Kasumi-1 (cell line): ENCODE data around the gene HPSE2.
"Not testable (repeated sequence)": the region's sequence is repeated elsewhere in the genome, so short reads cannot be mapped to it uniquely, and the experiment has no call there.

Source experiments
- DNase-seq, 2 experiments: peaks; one replicate each; lab custom pipeline; 2025; lab: John Stamatoyannopoulos, UW

HPSE2 gene

DNA sequence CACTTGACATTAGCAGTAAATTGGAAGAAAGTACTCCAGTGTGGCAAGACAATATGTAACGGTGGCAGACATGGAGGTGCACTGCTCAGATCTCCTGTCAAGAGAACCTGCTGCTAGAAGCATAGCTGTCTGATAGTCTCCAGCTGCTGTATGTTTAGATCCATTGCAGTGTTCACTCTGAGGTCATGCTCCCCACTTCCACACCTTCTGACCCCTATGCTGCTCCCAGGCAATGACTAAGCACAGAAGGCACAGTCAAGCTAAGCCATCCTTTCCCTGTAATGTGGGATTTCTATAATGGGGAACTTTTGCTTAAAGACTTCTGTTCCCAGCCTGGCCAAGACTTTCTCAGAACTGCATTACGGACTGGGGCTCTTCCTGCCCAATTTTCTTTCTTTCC, 315.8 kb downstream of the HPSE2 start:
- DNase-seq: no peak

DNA sequence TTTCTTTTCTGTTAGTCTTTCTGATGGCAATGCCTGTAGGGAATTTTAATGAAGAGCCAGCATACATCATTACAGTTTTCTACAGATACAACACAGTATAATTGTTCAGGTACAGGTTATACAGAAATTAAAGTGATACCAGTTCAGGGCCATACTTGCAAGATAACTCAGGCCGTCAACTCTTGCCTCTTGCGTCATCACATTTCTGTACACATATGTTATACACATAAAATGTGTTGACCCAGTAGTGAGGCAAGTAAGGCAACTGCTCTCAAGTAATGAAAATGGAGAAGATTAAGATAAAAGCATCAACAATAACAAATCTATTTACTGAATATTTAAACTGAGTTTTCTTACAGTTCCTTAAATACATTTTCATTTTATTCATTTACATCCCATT, 317.8 kb downstream of the HPSE2 start:
- no peak for DNase-seq

DNA sequence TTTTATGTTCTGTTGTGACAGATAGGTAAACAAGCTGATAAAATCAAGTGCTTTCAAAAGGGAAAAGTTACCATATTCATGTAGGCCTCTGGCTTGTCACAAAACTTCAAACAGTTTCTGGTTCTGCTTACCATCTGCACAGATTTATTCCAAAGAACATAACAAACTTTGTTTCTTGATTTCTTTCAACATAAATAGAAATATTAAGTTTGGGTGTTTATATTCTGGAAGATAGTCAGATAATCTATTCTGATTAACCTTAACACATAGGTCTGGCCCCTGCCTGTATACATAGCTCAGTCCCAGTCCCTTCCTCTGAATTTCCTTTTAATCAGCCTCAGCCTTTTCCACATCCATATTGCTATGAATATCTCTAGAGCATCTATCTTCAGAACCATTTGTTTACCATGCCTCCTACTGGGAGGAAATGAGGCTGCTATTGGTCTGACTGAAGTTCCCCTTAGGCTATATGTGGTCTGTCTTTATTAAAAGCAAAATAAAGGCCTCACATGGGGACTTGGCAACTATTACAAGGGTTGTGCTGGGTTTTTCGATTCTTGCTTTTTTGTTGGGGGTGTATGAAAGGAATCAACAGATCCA, 319.0 kb downstream of the HPSE2 start:
- DNase-seq: no peak

DNA sequence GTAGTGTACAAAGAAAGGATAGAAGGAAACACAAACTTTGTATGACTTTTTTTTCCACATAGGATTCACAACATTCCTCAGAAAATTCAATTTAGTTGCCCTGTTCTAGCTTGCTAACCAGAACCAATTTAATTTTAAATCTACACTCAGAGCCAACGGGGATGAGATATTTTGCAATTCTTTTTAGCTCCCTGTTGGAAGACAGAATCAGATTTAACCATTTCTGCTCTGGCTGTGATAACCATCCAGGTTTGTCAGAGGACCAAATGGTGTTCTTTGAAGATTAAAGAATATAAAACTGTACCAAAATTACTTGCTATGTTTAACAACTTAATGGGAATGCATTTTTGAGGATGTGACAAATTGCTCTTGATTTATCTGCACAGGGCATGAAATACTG, 319.7 kb downstream of the HPSE2 start:
- no peak for DNase-seq

DNA sequence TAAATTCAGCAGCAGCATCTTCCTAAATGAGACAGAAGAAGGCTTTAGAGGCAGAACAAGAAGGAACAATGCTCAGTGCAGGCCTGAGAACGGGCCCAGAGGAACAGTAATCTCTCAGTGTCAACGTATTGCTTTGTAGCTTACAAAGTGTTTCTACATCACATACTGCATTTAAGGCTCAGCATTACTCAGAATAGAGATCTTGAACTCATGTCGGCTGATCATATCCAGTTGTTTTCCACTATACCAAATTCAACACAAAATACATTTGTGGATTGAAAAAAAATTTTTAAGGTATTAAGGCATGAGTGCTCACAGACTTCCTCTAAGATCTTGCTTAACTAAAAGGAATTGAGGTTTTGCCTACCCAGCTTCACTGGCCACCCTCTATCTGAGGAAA, 325.1 kb downstream of the HPSE2 start:
- no peak for DNase-seq

DNA sequence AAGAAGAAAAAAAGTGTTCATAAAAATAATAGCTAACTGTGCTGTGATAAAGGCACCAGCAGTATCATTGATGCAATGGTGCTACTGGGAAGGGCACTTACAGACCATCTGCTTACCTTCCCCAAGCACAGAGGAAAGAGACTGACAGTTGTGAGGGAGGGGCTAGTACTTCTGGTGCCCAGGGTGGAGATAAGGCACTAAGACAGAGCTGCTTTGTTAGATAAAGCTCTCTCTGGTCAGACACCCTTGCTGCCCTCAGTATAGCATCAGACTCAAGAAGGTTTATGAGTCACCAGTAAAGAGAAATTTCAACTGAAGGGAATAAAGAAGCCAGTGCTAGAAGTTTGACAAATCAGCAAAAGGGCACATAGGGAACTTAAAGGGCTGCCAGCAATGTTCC, 325.6 kb downstream of the HPSE2 start:
- DNase-seq: no peak

DNA sequence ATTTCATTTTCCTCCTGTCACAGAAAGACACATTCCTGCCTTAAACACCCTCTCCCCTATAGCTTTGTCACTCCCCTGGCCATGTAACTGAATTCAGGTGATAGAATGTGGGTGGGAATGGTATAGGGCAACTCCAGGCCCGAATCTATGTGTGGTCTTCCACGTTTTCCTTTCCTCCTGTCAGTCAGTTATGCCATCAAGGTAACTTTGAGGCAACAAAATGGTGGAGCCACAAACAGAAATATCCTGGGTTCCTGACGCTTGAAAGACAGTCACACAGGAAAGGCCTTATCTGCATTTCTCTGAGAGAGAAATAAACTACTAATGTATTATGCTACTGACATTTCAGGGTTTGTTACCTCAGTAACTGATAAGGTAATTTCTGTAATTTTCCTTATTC, 326.8 kb downstream of the HPSE2 start:
- DNase-seq: no peak

DNA sequence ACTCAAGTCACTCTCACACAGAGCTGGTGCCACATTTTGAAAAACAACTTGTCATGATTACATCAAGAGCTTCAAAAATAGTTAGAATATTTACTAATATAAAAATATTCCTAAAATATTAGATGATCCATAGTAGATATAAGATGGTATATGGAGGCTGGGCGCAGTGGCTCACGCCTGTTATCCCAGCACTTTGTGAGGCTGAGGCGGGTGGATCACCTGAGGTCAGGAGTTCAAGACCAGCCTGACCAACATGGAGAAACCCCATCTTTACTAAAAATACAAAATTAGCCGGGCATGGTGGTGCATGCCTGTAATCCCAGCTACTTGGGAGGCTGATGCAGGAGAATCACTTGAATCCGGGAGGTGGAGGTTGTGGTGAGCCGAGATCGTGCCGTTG, 327.4 kb downstream of the HPSE2 start:
- not testable (repeated sequence) for DNase-seq

DNA sequence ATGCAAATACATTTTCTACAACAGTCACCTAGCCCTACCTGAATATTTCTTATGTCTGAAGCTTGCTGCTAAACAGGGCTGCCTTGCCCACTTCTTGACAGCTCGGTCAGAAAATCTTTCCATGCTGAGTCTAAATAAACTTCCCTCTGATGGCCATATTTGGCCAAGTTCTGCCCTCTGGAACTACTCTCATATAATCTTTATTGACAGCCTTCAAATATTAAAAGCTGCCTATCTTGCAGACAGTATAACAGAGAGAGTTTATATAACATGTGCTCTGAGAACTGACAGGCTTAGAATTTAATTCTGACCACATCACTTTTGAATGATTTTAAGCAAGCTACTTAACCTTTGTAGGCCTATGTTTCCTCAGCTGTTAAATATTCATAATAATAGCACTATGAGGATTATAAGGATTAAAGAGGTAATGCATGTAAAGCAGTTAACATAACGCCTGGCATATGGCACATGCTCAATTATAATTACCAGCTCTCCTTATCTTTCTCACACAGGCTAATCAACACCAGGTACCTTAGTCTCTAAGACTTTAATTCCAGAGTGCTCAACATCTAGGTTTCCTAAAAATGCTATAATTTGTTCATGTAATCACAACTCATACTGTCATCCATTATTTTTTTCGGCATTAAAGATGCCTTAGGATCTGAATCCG, 334.1 kb downstream of the HPSE2 start:
- DNase-seq: no peak

DNA sequence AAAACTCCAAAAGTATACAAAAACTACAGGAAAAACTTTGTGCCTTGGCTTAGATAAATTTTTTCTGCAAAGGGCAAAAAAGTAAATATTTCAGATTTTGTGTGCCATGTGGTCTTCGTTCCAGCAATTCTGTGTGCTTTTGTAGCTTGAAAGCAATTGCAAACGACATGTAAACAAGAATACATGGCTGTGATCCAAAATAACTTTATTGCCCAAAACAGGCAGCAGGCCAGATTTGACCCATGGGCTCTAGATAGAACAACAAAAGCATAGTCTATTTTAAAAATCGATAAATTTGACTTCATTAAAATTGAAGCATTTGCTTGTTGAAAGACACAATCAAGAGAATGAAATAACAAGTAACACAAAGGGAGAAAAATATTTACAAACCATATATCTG, 336.6 kb downstream of the HPSE2 start:
- no peak for DNase-seq

DNA sequence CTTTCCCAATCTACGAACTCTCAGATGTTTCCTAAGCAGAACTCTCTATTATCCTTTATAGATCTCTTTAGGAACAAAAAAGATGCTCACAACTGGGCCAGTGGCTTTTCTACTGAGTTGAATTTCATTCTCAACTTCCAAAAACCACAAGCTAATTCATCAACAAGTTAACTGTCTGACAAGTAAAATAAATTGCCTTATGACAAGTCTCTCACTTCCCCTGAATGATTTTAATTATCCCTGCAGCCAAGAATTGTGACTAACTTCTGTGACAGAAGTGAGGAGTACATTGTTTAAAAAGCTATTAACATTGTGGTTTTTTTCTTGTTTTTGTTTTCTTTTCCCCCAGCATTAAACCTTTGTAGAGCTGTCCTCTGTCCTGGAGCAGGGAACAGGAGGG, 343.1 kb downstream of the HPSE2 start:
- DNase-seq: no peak

DNA sequence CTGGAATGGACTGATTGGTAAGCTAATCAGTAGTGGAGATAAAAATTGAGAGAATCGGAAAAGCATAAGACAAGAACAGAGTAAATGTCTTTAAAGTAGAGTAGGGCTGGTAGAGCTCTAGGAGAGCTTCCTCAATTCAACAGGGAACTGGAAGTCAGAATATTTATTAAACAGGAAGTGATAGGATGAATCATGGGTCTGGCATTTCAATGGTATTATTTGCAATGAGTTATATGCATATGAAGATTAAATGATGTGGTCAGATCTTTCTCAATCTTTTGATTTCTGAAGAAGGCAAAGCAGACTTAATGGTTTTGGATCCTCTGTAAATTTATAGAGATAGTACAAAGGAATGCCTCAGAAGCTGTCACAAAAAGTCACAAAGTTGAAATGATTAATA, 349.0 kb downstream of the HPSE2 start:
- DNase-seq: no peak

DNA sequence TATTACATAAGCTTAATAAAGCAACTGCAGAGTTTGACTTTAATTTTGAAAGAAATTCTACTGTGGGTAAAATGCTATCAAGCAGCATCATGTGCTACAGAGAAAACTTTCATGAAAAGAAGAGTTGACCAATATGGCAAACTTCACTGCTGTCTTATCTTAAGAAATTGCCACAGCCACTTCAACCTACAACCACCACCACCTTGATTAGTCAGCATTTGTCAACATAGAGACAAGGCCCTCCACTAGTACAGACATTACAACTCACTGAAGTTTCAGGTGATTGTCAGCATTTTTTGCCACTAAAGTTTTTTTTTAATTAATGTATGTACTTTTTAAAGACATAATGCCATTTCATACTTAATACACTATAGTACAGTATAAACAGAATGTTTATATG, 350.3 kb downstream of the HPSE2 start:
- no peak for DNase-seq

DNA sequence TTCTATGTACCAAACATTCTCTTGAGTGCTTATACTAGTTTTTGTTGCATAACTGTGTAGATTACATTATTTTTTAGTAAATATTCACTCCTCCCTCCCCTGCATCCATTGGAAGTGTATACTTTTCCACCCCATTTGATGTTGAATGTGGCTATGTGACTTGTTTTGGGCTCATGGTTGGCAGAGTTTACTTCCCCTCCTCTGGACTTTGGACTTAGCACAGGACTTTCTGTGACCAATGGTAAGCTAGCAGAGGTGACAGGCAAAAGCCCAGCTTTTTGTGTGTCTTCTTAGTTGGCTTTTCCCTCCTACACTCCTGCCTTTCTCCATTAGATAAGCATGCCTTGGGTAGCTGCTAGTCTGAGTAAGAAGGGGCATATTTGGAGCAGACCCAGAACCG, 353.9 kb downstream of the HPSE2 start:
- no peak for DNase-seq

DNA sequence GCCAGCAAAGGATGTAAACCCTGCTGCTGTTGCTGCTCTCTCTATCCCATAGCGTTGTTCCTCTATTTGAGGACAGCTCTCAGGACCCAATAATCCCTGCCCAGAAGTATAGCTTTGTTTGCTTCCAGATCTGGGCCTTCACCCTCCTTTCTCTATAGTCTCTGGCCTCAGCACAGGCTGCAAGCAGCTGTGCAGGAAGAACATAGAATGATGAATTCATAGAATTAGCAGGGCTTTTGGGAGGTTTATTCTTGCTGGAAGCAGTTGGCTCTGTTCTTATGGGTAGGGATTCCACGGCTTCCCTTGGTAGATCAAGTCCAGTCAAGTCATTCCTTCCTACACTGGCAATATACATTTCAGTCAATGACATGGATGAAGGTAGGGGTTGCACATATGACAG, 354.7 kb downstream of the HPSE2 start:
- no peak for DNase-seq

DNA sequence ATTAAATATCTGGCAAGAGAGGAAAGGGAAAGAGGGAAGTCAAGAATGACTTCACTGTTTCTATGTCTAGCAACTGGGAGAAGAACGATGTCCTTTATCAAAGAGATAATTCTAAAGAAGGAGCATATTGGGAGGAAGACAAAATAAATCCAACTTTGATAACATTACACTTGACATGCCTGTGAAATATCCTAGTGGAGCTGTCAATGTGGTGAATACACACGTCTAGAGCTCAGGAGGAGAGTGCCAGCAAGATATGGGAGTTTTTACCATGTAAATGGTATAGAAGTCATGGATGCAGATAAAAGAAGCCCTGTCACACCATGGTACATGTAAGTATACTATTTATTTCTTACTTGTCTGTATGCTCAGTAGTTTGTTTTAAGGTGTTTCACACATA, 356.7 kb downstream of the HPSE2 start:
- DNase-seq: no peak

DNA sequence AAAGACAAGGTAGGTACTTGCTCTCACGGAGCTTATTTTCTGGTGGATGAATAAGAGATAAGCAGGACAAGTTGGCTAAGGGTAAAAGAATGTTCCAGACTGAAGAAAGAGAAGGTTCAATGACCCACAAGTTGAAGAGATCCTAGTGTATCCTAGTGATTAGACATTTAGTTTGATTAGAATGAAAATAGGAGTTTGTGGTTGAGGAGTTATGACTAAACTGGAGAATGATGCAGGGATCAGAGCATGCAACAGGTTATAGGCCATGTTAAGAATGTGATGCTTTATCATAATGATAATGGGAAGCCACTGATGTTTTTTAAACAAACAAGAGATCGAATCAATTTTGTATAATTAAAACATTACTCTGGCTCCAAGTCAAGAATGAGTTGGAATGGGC, 357.2 kb downstream of the HPSE2 start:
- DNase-seq: no peak

DNA sequence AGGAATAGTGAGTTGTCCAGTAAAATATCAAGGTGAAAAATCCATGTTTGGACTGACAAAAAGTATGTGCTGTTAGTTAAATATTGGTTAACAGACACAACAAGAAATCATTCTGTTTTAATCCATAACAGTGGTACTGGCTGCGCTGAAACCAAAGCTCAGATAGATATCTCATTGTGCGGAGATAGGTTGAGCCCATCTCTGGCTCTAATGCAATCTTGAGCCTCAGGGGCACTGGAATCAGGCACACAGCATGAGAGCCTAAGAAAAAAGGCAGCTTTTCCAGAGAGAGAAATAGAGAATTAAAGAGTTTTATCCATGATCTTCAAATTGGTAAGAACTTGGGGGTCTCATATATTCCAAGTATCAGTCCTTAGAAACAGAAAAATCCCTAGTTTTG, 373.7 kb downstream of the HPSE2 start:
- no peak for DNase-seq

DNA sequence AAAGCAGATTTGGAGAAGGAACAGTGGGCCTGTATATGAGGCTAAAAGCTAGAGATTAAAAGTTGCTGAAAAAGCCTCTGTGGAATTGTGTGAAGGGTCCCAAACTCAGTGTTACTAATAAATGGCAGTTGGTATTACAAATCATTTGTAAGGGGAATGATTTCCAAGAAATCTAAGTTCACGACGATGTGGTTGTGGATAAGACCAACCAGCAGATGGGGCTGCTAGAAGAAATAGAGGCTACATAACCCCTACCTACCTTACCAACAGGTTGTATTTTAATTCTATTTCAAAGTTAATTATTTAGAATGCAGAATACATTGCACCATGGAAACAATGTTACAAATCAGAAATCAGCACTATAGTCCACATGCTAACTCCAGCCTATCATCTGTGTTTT, 377.1 kb downstream of the HPSE2 start:
- peak in 1 of 2 experiments; percentile 12 for DNase-seq

DNA sequence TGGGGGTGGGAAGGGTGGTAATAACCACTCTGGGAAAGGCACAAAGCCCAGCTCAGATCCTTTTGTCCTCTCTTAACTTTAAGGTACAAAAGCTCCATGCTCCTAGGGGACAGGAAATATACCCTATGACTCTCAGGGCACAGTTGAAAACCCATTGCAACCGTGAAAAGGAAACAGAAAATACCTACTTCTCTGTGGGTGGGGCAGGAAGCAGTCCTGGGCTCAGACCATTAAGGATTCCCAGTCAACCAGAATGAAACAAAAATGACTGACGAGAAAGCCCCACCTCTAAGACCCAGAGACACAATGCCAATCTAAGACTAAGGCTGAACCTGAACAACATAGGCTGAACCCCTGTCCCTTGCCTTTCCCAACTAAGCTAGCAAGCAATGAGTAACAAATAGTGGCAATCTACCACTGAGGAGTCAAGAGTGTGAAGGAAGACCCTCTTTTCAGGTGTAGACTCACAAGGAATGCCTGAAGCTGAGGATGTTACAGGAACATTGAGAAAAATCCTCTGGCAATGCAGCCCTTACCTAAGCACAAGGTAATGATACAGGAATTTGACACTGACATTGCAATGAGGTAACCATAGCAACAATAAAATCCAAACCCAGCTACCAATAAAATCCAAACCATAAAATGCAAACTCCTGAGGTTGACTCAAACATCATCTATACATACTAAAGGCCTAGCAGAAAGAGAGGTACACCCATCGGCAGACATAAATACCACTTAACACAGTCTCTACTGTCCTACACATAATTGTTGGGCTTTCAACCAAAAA, 380.1 kb downstream of the HPSE2 start:
- DNase-seq: no peak

DNA sequence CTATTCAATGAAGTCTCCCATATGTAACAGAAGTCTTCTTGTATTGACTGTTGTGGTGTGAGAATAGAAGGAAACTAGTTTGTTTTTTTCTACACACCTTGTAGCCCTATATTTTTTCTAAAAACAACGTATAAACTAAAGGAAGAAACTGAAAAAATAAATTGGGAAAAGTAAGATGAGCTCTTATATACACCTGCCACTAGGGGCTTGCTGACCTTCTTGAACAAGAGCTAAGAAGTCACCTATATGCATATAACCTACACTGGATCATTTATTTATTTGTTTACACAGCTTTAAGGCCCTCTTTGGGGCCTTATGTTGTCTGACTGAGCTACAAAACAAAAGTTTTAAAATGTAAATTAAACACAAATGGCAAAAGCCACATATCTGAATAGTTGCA, 383.0 kb downstream of the HPSE2 start:
- no peak for DNase-seq

DNA sequence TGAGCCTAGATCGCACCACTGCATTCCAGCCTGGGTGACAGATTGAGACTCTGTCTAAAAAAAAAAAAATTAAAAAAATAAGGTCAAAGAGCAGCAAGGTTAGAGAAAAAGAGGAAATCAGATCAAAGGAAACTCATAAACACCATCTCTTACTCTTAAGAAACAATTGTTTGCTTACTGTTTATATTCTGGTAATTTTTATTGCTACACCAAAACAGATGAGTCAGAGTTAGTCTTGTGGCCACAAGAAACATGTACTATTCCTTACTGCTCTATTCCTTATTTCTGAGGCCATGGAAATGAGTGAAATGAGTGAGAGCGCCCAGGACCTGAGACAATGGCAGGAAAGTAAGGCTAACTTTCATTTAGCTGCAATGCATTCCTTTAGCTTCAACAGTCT, 387.3 kb downstream of the HPSE2 start:
- no peak for DNase-seq

DNA sequence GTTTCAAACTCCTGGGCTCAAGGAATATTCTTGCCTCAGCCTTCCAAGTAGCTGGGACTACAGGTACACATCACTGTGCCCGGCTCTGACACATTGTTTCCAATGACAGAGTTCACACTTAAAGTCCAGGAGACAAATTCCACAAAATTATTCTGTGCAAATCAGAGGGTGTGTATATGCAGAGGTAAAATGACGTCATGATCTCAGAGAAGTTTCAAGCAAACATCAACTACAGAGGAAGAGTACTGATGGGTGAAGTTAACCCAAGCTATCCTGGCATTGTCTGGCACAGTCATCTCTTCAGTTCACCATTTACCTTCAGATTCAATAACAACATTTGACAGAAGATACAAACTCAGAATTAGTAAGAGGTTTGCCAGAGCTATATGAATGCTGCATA, 388.9 kb downstream of the HPSE2 start:
- no peak for DNase-seq

DNA sequence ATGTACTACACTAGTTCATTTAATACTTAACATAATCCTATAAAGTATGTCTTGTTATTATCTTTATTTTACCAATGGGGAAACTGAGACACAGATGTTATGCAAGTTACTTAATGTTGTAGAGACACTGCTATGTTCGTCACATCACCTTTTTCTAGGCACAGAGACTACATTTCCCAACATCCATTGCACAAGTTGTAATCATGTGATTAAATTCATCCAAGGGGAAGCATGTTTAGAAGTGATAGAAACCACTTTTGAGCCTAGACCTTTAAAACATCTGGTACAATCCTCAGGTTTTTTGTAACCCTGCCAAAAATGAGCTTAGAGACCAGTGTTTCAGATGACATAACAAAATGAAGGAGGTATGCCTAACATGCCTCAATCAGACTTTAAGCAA, 402.1 kb downstream of the HPSE2 start:
- DNase-seq: no peak
